Measurements from ENCODE around the gene GCHFR. TPM values are rescaled to one million over a fixed set of nuclear protein-coding genes. Genes with fewer than 3 reads are reported as not detected.

GCHFR gene
- total RNA-seq, 4 donors from 2014 or later: 17.1 to 73.4 (median 34.7) TPM

DNA sequence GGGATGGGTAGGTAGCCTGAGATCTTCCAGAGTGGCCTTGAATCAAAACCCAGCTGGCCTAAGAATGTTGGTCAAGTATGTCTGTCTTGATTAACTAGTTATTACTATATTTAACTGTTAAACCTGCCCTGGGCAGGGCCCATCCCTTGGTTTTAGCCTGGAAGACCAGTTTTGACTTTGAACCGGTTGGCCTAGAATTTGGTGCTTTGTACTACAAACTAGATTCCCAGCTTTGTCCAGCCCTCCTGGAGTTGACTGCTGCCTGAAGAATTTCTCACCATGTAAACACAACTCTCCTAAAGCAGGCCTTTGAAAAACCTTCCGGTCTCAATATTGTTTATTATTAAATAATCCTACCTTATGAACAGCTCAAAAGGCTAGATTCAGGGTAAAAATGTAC, 21.9 kb downstream of the GCHFR start:
- Histone ChIP-seq H3K27me3 (no peaks in the 10 kb centered on the region), H3K4me3 (replicated peaks in 1 of 3) (no peak overlapping the region), H3K36me3 (no peaks in the 10 kb centered on the region), H3K9me3 (no peaks in the 10 kb centered on the region), H3K4me1 (peaks cover 25 to 41% of the 10 kb centered on the region in 2 donors), H3K27ac (peak overlapping the region; percentile 47 to 61 (median 56))
- TF ChIP-seq POLR2A (IDR thresholded peaks at IDR 0.05): no peak
- TF ChIP-seq, protein P1, sequence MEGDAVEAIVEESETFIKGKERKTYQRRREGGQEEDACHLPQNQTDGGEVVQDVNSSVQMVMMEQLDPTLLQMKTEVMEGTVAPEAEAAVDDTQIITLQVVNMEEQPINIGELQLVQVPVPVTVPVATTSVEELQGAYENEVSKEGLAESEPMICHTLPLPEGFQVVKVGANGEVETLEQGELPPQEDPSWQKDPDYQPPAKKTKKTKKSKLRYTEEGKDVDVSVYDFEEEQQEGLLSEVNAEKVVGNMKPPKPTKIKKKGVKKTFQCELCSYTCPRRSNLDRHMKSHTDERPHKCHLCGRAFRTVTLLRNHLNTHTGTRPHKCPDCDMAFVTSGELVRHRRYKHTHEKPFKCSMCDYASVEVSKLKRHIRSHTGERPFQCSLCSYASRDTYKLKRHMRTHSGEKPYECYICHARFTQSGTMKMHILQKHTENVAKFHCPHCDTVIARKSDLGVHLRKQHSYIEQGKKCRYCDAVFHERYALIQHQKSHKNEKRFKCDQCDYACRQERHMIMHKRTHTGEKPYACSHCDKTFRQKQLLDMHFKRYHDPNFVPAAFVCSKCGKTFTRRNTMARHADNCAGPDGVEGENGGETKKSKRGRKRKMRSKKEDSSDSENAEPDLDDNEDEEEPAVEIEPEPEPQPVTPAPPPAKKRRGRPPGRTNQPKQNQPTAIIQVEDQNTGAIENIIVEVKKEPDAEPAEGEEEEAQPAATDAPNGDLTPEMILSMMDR (IDR thresholded peaks at IDR 0.05): no peak
- intact Hi-C loops (cut with DNase I): no loop called here
- 34 to 59% methylated on average over 2 of the region's 2 CpGs for WGBS, 2 donors
- DNase-seq: peak; percentile 27 to 29

DNA sequence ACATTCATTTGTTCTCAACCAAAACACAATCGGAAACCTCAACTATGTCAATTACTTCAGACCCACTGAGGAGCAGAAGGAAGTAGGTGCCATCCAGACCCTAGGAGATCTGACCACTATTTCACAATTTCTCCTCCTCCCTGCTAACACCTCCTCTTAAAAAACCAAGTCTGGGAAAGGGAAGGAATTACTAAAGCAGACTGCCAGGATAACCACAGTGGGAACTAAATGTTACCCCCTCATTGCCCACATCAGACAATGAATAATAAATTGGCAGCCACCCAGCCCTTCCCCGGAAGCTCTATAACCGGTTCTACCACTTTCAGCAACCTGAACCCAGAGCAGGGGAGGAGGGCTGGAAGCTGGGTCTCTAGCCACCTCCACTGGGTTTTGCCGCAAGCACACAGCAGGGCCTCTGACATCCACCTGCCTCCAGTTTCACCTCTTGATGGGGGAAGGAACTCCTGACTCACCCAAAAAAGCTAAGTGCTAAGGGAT, 23.5 kb downstream of the GCHFR start:
- WGBS, 2 donors: 12 to 21% methylated on average over 4 of the region's 4 CpGs
- Histone ChIP-seq H3K27me3 (no peaks in the 10 kb centered on the region), H3K27ac (peak overlapping the region; percentile 47 to 72 (median 56)), H3K9me3 (no peaks in the 10 kb centered on the region), H3K36me3 (no peaks in the 10 kb centered on the region), H3K4me1 (peaks cover 25 to 41% of the 10 kb centered on the region in 2 donors), H3K4me3 (replicated peaks in 1 of 3) (no peak overlapping the region)
- DNase-seq: peak; percentile 83 to 84
- intact Hi-C loops (cut with DNase I): no loop called here
- TF ChIP-seq, protein P1 (IDR thresholded peaks at IDR 0.05): no peak
- no peak for TF ChIP-seq POLR2A (IDR thresholded peaks at IDR 0.05)

DNA sequence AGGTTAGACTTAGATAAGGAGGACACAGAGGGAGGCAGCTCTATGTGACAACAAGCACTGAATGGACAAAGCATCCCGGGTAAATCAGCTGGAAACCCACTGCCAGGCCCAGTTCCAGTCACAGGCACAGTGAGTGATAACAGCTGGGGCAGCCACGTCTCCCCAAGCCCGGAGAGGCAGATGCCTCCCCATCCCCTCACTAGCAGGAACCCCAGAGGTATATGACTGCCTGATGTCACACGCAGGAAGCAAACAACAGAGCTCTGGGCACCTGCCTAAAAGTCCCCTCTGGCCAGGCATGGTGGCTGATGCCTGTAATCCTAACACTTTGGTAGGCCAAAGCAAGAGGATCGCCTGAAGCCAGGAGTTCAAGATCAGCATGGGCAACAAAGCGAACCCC, 24.1 kb downstream of the GCHFR start:
- WGBS, 2 donors: 43 to 71% methylated on average over 1 to 6 of the region's 6 CpGs

DNA sequence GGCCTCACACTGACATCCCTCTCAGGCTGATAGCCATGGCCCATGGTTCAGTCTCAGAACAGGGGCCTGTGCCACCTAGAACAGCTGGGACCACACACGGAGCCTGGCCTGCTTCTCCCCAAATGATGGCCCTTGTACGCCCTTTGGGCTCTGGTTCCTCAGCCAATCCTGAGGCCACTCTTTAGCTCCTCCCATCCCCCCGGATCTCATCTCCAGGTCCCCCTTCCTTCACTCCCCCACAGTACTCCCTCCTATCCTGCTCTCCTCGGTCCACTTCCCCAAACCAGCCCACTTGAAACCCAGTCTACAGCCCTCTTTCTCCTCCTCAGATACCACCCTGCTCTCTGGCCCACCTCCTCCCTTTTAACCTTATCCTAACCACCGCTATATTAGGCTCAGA, 25.3 kb downstream of the GCHFR start:
- intact Hi-C loops (cut with DNase I): no loop called here
- 60 to 65% methylated on average over 5 of the region's 5 CpGs for WGBS, 2 donors
- H3K27me3 ChIP-seq: no peaks in the 10 kb centered on the region
- TF ChIP-seq, protein P1 (IDR thresholded peaks at IDR 0.05): no peak
- TF ChIP-seq POLR2A (IDR thresholded peaks at IDR 0.05): no peak
- H3K4me1 ChIP-seq: peaks cover 25 to 41% of the 10 kb centered on the region in 2 donors
- DNase-seq: no peak
- H3K27ac ChIP-seq: no peak overlapping the region
- H3K4me3 ChIP-seq (replicated peaks in 1 of 3): no peak overlapping the region
- no peaks in the 10 kb centered on the region for H3K9me3 ChIP-seq
- H3K36me3 ChIP-seq: no peaks in the 10 kb centered on the region

More for the DNA sequence above, 24.1 kb downstream of the GCHFR start:
- DNase-seq: no peak
- TF ChIP-seq, protein P1 (IDR thresholded peaks at IDR 0.05): no peak
- no peak for TF ChIP-seq POLR2A (IDR thresholded peaks at IDR 0.05)
- Histone ChIP-seq H3K27ac (peak overlapping the region; percentile 21 to 72 (median 56)), H3K4me1 (peaks cover 25 to 41% of the 10 kb centered on the region in 2 donors), H3K36me3 (no peaks in the 10 kb centered on the region), H3K27me3 (no peaks in the 10 kb centered on the region), H3K4me3 (replicated peaks in 1 of 3) (no peak overlapping the region), H3K9me3 (no peaks in the 10 kb centered on the region)
- intact Hi-C loops (cut with DNase I): no loop called here

DNA sequence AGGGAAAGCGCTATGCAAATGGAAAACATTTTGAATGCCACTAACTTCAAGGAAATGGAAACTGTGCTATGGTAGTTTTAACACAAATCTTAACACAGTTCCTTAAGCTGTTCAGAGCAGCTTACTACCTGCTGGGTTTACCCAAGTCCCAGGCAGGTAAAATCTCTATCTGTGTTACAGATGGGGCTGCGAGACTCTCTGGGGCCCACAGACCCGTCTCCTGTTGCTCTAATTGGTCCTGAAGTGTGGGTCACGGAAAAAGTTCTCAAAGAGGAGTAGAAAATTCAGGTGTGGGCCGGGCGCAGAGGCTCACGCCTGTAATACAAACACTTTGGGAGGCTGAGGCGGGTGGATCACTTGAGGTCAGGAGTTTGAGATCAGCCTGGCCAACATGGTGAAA, 26.1 kb downstream of the GCHFR start:
- intact Hi-C loops (cut with DNase I): no loop called here
- Histone ChIP-seq H3K27me3 (no peaks in the 10 kb centered on the region), H3K27ac (no peak overlapping the region), H3K4me1 (peaks cover 25 to 41% of the 10 kb centered on the region in 2 donors), H3K9me3 (no peaks in the 10 kb centered on the region), H3K36me3 (no peaks in the 10 kb centered on the region), H3K4me3 (replicated peaks in 1 of 3) (no peak overlapping the region)
- no peak for TF ChIP-seq POLR2A (IDR thresholded peaks at IDR 0.05)
- TF ChIP-seq, protein P1 (IDR thresholded peaks at IDR 0.05): no peak
- peak in 1 of 2 donors; percentile 23 for DNase-seq
- 94 to 96% methylated on average over 8 of the region's 8 CpGs for WGBS, 2 donors
